Activated CD8-positive, alpha-beta memory T cell treated with anti-CD3 and anti-CD28 coated beads for 36 hours (primary cell): ENCODE measurements around the gene COL5A1. TPM values are rescaled to one million over a fixed set of nuclear protein-coding genes. Genes with fewer than 3 reads are reported as not detected.

Source experiments
- CTCF ChIA-PET: fragments of 350-600 bp; sonication (Branson Sonifier 250); formaldehyde crosslinking; loops from one replicate; lab custom pipeline; 2021; ENCODE audit warnings: antibody characterized with exemption; lab: Charles Lee
- POLR2A ChIA-PET: fragments of 350-600 bp; sonication (Branson Sonifier 250); formaldehyde crosslinking; loops from one replicate; lab custom pipeline; 2021; ENCODE audit warnings: antibody characterized with exemption; lab: Charles Lee
- total RNA-seq, 2 experiments: library from RNA; stranded (reverse); gene quantifications; one replicate each; pipeline ENCODE4 v1.2.3, GENCODE V29; 2021

COL5A1 gene
- total RNA-seq, 2 experiments from 2014 or later, result not detected

- POLR2A ChIA-PET, result no interaction called here
- CTCF ChIA-PET, result no interaction called here
Observed at GRCh38 chr9:134605966-134606357, 35.6 kb upstream of the COL5A1 start.

GRCh38 chr9:134606951-134607731, 34.5 kb upstream of the COL5A1 start:
- POLR2A ChIA-PET, result no interaction called here
- CTCF ChIA-PET, result no interaction called here

GRCh38 chr9:134607971-134608370, 33.6 kb upstream of the COL5A1 start:
- ChIA-PET CTCF (no interaction called here), POLR2A (no interaction called here)

GRCh38 chr9:134611046-134611445, 30.6 kb upstream of the COL5A1 start:
- ChIA-PET CTCF (no interaction called here), POLR2A (no interaction called here)

GRCh38 chr9:134612309-134612708, 29.3 kb upstream of the COL5A1 start:
- ChIA-PET POLR2A (no interaction called here), CTCF (no interaction called here)

GRCh38 chr9:134612715-134613114, 28.9 kb upstream of the COL5A1 start:
- CTCF ChIA-PET, result no interaction called here
- POLR2A ChIA-PET, result no interaction called here

- CTCF ChIA-PET, result no interaction called here
- POLR2A ChIA-PET, result no interaction called here
Observed at GRCh38 chr9:134614256-134614655, 27.3 kb upstream of the COL5A1 start.

GRCh38 chr9:134616341-134616740, 25.3 kb upstream of the COL5A1 start:
- ChIA-PET CTCF (no interaction called here), POLR2A (no interaction called here)

- ChIA-PET POLR2A (no interaction called here), CTCF (no interaction called here)
Observed at GRCh38 chr9:134617246-134617645, 24.4 kb upstream of the COL5A1 start.

- POLR2A ChIA-PET, result no interaction called here
- CTCF ChIA-PET, result no interaction called here
Observed at GRCh38 chr9:134617836-134618162, 23.8 kb upstream of the COL5A1 start.

GRCh38 chr9:134618163-134618832, 23.3 kb upstream of the COL5A1 start:
- CTCF ChIA-PET, result no interaction called here
- POLR2A ChIA-PET, result no interaction called here

- POLR2A ChIA-PET, result no interaction called here
- CTCF ChIA-PET, result no interaction called here
Observed at GRCh38 chr9:134618833-134619447, 22.7 kb upstream of the COL5A1 start.

GRCh38 chr9:134619448-134619982, 22.1 kb upstream of the COL5A1 start:
- ChIA-PET CTCF (no interaction called here), POLR2A (no interaction called here)

- CTCF ChIA-PET, result no interaction called here
- POLR2A ChIA-PET, result no interaction called here
Observed at GRCh38 chr9:134619983-134620661, 21.5 kb upstream of the COL5A1 start.

GRCh38 chr9:134620751-134621557, 20.6 kb upstream of the COL5A1 start:
- ChIA-PET POLR2A (no interaction called here), CTCF (no interaction called here)

- CTCF ChIA-PET, result no interaction called here
Observed at GRCh38 chr9:134621558-134622110, 20.0 kb upstream of the COL5A1 start.

GRCh38 chr9:134622896-134623257, 18.7 kb upstream of the COL5A1 start:
- ChIA-PET POLR2A (no interaction called here), CTCF (no interaction called here)

More at GRCh38 chr9:134621558-134622110, 20.0 kb upstream of the COL5A1 start:
- POLR2A ChIA-PET, result no interaction called here

- ChIA-PET POLR2A (no interaction called here), CTCF (no interaction called here)
Observed at GRCh38 chr9:134623258-134624066, 18.1 kb upstream of the COL5A1 start.
